Tibial artery (tissue), 4 donors: ENCODE measurements around the gene SECTM1.

ENCODE experiments used
- DNase-seq, 2 donors: peaks; one replicate each; pipeline ENCODE4 v3.0.0-alpha.2; 2019
- H3K27ac ChIP-seq, 2 donors: fragments of 200-600 bp; sonication (generic) in 1 of 2; 1 replicate in 1 of 2; 2 replicates in 1 of 2; pipeline ENCODE4 v1.5.1; 2018 to 2019; ENCODE audit warnings: mild to moderate bottlenecking in 1 of 2
- H3K27me3 ChIP-seq, 2 donors: fragments of 200-600 bp; sonication (generic) in 1 of 2; one replicate each; pipeline versions ENCODE4 v1.5.1 to v1.6.0; 2016 to 2019
- H3K36me3 ChIP-seq, 3 donors: fragments of 200-600 bp; sonication (generic) in 2 of 3; one replicate each; pipeline ENCODE4 v1.5.1; 2016 to 2019; ENCODE audit warnings: mild to moderate bottlenecking in 2 of 3
- H3K4me1 ChIP-seq, 4 donors: fragments of 200-600 bp; sonication (generic) in 2 of 4; 1 replicate in 3 of 4; 2 replicates in 1 of 4; pipeline ENCODE4 v1.5.1; 2016 to 2019
- H3K4me3 ChIP-seq, 2 donors: fragments of 200-600 bp; sonication (generic) in 1 of 2; 1 replicate in 1 of 2; 2 replicates in 1 of 2; pipeline ENCODE4 v1.5.1; 2018 to 2019; ENCODE audit warnings: mild to moderate bottlenecking in 2 of 2
- H3K9me3 ChIP-seq, 3 donors: fragments of 200-600 bp; sonication (generic) in 1 of 3; one replicate each; pipeline ENCODE4 v1.5.1; 2016 to 2019
- CTCF ChIP-seq, 2 experiments: fragments of 200-600 bp in 1 of 2; fragments of 450-650 bp in 1 of 2; IDR thresholded peaks; one replicate each; pipeline ENCODE4 v1.5.1; 2017 to 2019; ENCODE audit warnings: antibody characterized with exemption in 2 of 2, mild to moderate bottlenecking in 1 of 2, moderate library complexity in 1 of 2
- intact Hi-C: fragments of 100-400 bp; cut with DNase I; formaldehyde crosslinking; loops from one replicate; pipeline ENCODE4 v1.15.0; 2023; ENCODE audit warnings: low total_unique reads

SECTM1 gene

GRCh38 chr17:82314727-82315605 lies 18.6 kb downstream of the SECTM1 start:
- peaks cover 0 to 62% of the 10 kb centered on the region in 2 donors for H3K27me3 ChIP-seq
- H3K9me3 ChIP-seq: no peaks in the 10 kb centered on the region
- no peak overlapping the region for H3K4me3 ChIP-seq
- intact Hi-C loops: no loop called here
- no peak for DNase-seq
- peaks cover 0 to 10% (median 4%) of the 10 kb centered on the region in 4 donors for H3K4me1 ChIP-seq
- H3K27ac ChIP-seq: no peak overlapping the region
- no peaks in the 10 kb centered on the region for H3K36me3 ChIP-seq
- TF ChIP-seq CTCF (IDR thresholded peaks at IDR 0.05): no peak

- DNase-seq: no peak
- H3K27me3 ChIP-seq: peaks cover 0 to 67% of the 10 kb centered on the region in 2 donors
These were observed 19.4 kb downstream of the SECTM1 start for GRCh38 chr17:82314012-82314726.

DNA sequence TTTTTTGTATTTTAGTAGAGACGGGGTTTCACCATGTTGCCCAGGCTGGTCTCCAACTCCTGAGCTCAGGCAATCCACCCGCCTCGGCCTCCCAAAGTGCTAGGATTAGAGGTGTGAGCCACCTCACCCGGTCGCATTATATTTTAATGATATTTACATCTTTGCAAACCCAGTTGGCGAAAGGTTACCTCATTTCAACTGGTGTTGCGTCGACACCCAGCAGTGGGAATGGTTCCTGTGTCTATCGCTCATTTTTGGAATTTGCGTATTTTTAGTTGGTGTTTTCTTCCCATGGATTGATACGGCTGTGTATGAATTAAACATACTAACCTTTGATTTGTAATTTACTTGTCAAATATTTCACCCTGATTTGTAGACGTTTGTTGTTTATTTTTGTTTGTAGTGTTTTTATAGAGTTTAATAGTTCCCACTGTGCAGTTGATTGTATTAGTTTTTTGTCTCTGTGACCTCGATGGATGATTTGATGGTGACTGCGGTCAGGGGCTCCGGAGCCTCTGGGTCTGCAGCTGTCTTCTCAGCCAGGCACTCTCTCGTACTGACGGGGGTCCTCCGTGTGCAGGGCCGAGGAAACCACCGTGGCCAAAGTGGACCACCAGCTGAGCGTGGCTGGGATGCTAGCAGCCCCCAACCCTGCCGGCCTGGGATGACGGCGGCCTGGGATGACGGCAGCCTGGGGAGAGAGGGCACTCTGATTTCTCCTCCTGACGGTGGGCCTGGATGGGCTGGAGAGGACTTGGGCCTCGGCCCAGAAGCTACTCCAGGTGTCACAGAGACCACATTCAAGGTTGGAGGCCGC lies 20.2 kb downstream of the SECTM1 start:
- TF ChIP-seq CTCF (IDR thresholded peaks at IDR 0.05): no peak
- DNase-seq: no peak
- no peaks in the 10 kb centered on the region for H3K9me3 ChIP-seq
- peaks cover 0 to 74% of the 10 kb centered on the region in 2 donors for H3K27me3 ChIP-seq
- no peak overlapping the region for H3K27ac ChIP-seq
- intact Hi-C loops: no loop called here
- H3K36me3 ChIP-seq: no peaks in the 10 kb centered on the region
- H3K4me1 ChIP-seq: peaks cover 0 to 10% (median 4%) of the 10 kb centered on the region in 4 donors
- no peak overlapping the region for H3K4me3 ChIP-seq

More at GRCh38 chr17:82314012-82314726, 19.4 kb downstream of the SECTM1 start:
- H3K27ac ChIP-seq: no peak overlapping the region
- H3K4me3 ChIP-seq: no peak overlapping the region
- no peaks in the 10 kb centered on the region for H3K9me3 ChIP-seq
- no peak for TF ChIP-seq CTCF (IDR thresholded peaks at IDR 0.05)
- no peaks in the 10 kb centered on the region for H3K36me3 ChIP-seq
- peaks cover 0 to 10% (median 4%) of the 10 kb centered on the region in 4 donors for H3K4me1 ChIP-seq
- intact Hi-C loops: no loop called here

GRCh38 chr17:82311971-82312370 lies 21.6 kb downstream of the SECTM1 start:
- Histone ChIP-seq H3K27me3 (peaks cover 0 to 75% of the 10 kb centered on the region in 2 donors), H3K27ac (no peak overlapping the region), H3K4me1 (peaks cover 0 to 10% (median 4%) of the 10 kb centered on the region in 4 donors), H3K4me3 (no peak overlapping the region), H3K36me3 (no peaks in the 10 kb centered on the region), H3K9me3 (no peaks in the 10 kb centered on the region)
- intact Hi-C loops: no loop called here
- no peak for TF ChIP-seq CTCF (IDR thresholded peaks at IDR 0.05)
- no peak for DNase-seq

- TF ChIP-seq CTCF (IDR thresholded peaks at IDR 0.05): no peak
- H3K27me3 ChIP-seq: peaks cover 0 to 64% of the 10 kb centered on the region in 2 donors
- H3K4me1 ChIP-seq: peaks cover 0 to 7% (median 4%) of the 10 kb centered on the region in 4 donors
- H3K36me3 ChIP-seq: no peaks in the 10 kb centered on the region
- H3K4me3 ChIP-seq: no peak overlapping the region
- intact Hi-C loops: no loop called here
- DNase-seq: no peak
- H3K27ac ChIP-seq: no peak overlapping the region
- no peaks in the 10 kb centered on the region for H3K9me3 ChIP-seq
These were observed 22.7 kb downstream of the SECTM1 start for GRCh38 chr17:82310877-82311276.
